Activated B cell treated with CpG ODN at 0.5 μM for 24 hours (primary cell): ENCODE results near the gene CDKAL1. TPM values are rescaled to one million over a fixed set of nuclear protein-coding genes. Genes with fewer than 3 reads are reported as not detected.

Experiments
- ATAC-seq: fragments of 200-7000 bp; cut with Tn5 transposase; one replicate; pipeline ENCODE4 v1.10.0; 2021; ENCODE audit warnings: low read depth, mild to moderate bottlenecking, moderate library complexity
- CTCF ChIA-PET: fragments of 350-600 bp; sonication (Branson Sonifier 250); formaldehyde crosslinking; loops from one replicate; lab custom pipeline; 2021; ENCODE audit warnings: antibody characterized with exemption; lab: Charles Lee
- POLR2A ChIA-PET: fragments of 350-600 bp; sonication (Branson Sonifier 250); formaldehyde crosslinking; loops from one replicate; lab custom pipeline; 2021; ENCODE audit warnings: antibody characterized with exemption; lab: Charles Lee
- DNase-seq: peaks from one replicate; pipeline ENCODE4 v3.0.0; 2022
- H3K27ac Mint-ChIP-seq: one replicate; pipeline ENCODE4 v1.8.0; 2020; ENCODE audit warnings: mixed read lengths
- H3K27me3 Mint-ChIP-seq: one replicate; pipeline ENCODE4 v1.8.0; 2021; ENCODE audit warnings: mixed read lengths
- H3K36me3 Mint-ChIP-seq: one replicate; pipeline ENCODE4 v1.8.0; 2021; ENCODE audit warnings: low read depth, mixed read lengths
- H3K4me1 Mint-ChIP-seq: one replicate; pipeline ENCODE4 v1.8.0; 2021; ENCODE audit warnings: mixed read lengths
- H3K4me3 Mint-ChIP-seq: one replicate; pipeline ENCODE4 v1.8.0; 2020; ENCODE audit warnings: mild to moderate bottlenecking, mixed read lengths
- H3K9me3 Mint-ChIP-seq: one replicate; pipeline ENCODE4 v1.8.0; 2020; ENCODE audit warnings: mixed read lengths
- intact Hi-C: fragments of 100-400 bp; cut with micrococcal nuclease; formaldehyde crosslinking; loops from one replicate; pipeline ENCODE4 v1.15.1; 2024
- total RNA-seq: library from RNA; stranded (reverse); gene quantifications from 2 replicates; pipeline ENCODE4 v1.2.3, GENCODE V29; 2022
- TF ChIP-seq, protein P1 (sequence below): fragments of 200-600 bp; IDR thresholded peaks from one replicate; pipeline ENCODE4 v1.8.0; 2022; ENCODE audit warnings: antibody characterized with exemption, mild to moderate bottlenecking

The CDKAL1 gene
- total RNA-seq, 1 donor from 2014 or later, result 31.9 TPM

DNA sequence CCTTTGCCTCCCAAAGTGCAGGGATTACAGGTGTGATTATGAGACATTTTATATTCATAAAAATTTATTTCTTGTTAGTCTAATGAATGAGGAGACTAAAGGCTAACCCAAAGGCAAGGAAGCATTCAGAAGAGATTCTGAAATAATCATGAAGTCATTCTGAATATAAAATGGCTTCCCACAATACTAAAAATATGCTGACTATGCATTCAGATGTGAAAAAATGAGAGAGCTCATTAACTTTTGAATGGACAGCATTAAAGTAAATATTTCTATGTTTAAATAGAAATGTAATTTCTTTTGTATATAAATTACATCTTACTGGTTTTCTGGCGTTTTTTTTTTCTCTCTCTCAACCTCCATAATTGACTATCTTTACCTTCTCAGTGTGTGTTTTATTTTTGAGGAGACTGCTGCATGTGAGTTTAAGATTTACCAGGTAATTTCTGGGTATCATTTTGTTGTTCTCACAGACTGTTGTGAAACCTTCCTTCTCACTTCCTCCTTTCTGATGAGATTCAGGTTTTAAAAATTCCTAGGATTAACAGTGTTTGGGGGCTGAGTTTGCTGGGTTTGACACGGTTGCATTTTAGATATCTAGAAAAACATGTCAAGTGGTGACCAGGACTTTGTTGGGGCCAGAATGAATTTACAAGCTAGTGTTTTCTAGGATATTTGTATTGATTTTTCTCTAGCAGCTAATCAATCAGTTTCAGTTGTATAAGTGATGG, 316.6 kb downstream of the CDKAL1 start:
- CTCF ChIA-PET, result no interaction called here
- TF ChIP-seq, protein P1, sequence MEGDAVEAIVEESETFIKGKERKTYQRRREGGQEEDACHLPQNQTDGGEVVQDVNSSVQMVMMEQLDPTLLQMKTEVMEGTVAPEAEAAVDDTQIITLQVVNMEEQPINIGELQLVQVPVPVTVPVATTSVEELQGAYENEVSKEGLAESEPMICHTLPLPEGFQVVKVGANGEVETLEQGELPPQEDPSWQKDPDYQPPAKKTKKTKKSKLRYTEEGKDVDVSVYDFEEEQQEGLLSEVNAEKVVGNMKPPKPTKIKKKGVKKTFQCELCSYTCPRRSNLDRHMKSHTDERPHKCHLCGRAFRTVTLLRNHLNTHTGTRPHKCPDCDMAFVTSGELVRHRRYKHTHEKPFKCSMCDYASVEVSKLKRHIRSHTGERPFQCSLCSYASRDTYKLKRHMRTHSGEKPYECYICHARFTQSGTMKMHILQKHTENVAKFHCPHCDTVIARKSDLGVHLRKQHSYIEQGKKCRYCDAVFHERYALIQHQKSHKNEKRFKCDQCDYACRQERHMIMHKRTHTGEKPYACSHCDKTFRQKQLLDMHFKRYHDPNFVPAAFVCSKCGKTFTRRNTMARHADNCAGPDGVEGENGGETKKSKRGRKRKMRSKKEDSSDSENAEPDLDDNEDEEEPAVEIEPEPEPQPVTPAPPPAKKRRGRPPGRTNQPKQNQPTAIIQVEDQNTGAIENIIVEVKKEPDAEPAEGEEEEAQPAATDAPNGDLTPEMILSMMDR, result no peak
- intact Hi-C loops, result no loop called here
- peaks cover 28% of the 10 kb centered on the region for H3K36me3 Mint-ChIP-seq
- no peaks in the 10 kb centered on the region for H3K4me1 Mint-ChIP-seq
- H3K27me3 Mint-ChIP-seq, result no peaks in the 10 kb centered on the region
- H3K27ac Mint-ChIP-seq, result no peak overlapping the region
- no peak overlapping the region for H3K4me3 Mint-ChIP-seq
- ATAC-seq, result no peak
- DNase-seq, result no peak
- no peaks in the 10 kb centered on the region for H3K9me3 Mint-ChIP-seq
- POLR2A ChIA-PET, result no interaction called here

DNA sequence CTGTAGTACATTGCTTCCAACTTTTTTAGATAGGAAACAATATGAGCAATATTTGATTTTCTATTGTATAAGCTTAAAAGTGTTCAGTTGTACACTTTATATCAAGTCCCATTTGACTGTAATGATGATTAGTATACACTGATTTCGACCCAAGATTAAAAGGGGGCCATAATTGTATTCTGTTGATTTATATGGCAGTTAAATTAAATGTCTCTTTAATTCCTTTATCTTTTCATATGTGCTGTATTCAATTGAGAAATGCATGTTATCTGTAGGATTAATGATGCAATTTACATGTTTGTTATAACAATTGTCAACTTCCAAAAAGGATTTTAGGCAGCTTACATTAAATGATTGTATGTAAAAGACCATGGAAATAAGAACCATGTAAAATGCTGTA, 317.5 kb downstream of the CDKAL1 start:
- Mint-ChIP-seq H3K27ac (no peak overlapping the region), H3K4me1 (no peaks in the 10 kb centered on the region), H3K27me3 (no peaks in the 10 kb centered on the region), H3K9me3 (no peaks in the 10 kb centered on the region), H3K4me3 (no peak overlapping the region), H3K36me3 (peaks cover 25% of the 10 kb centered on the region)
- ChIA-PET CTCF (no interaction called here), POLR2A (no interaction called here)
- ATAC-seq (no peak), DNase-seq (no peak)
- TF ChIP-seq, protein P1, result no peak
- intact Hi-C loops, result no loop called here

DNA sequence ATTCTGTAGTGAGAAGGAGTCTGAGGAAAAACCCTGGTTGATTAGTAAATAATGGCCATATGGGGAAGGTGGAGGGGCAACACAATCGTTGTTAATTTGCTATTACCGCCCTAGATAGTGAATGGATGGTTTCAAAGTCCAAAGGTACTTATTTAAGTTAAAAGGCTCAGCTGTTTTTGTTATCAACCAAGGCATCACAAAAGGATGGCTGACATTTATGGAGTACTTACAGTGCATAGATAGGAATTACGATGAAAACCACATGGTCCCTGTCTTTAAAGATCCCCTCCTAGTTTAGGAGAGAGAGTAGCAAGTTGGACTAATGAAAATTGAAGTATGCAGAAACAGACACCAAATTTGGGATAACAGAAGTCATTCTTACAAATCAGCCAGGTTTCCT, 319.6 kb downstream of the CDKAL1 start:
- intact Hi-C loops, result no loop called here
- no peak for ATAC-seq
- H3K36me3 Mint-ChIP-seq, result peaks cover 13% of the 10 kb centered on the region

DNA sequence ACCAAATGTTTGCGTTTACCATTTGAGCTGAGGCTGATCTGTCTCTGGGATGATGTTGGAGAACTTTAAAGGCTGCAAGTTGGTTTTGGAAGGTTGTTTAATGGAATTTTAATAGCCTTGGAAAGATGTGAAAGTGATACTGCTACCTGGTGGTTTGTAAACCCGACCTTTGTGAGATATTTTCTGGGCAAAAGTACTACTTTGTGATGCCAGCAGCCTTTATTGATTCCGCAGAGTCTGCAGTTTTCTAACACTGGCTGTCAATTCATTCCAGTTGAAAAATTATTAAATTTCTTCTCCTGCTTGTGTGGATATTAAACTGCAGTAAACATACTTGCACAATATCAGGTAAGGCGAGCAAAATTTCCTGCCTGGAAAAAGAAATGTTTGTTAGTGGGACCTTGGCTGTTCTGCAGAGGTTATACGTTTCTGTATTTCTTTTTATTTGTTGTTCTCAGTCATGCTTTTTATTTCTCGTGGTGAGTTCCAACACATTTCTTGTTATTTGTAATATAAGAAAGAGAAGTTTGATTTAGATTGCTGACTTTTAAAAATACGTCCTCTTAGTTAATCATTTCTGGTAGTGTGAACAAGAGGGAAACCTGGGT, 322.5 kb downstream of the CDKAL1 start:
- Mint-ChIP-seq H3K4me3 (no peak overlapping the region), H3K9me3 (no peaks in the 10 kb centered on the region), H3K4me1 (no peaks in the 10 kb centered on the region), H3K27me3 (no peaks in the 10 kb centered on the region), H3K27ac (no peak overlapping the region), H3K36me3 (peaks cover 10% of the 10 kb centered on the region)
- ATAC-seq, result no peak
- TF ChIP-seq, protein P1, result no peak
- intact Hi-C loops, result no loop called here
- ChIA-PET POLR2A (no interaction called here), CTCF (no interaction called here)
- DNase-seq, result no peak

More for the DNA sequence above, 319.6 kb downstream of the CDKAL1 start:
- no peaks in the 10 kb centered on the region for H3K9me3 Mint-ChIP-seq
- H3K4me3 Mint-ChIP-seq, result no peak overlapping the region
- H3K4me1 Mint-ChIP-seq, result no peaks in the 10 kb centered on the region
- ChIA-PET POLR2A (no interaction called here), CTCF (no interaction called here)
- no peaks in the 10 kb centered on the region for H3K27me3 Mint-ChIP-seq
- TF ChIP-seq, protein P1, result no peak
- no peak overlapping the region for H3K27ac Mint-ChIP-seq
- no peak for DNase-seq

DNA sequence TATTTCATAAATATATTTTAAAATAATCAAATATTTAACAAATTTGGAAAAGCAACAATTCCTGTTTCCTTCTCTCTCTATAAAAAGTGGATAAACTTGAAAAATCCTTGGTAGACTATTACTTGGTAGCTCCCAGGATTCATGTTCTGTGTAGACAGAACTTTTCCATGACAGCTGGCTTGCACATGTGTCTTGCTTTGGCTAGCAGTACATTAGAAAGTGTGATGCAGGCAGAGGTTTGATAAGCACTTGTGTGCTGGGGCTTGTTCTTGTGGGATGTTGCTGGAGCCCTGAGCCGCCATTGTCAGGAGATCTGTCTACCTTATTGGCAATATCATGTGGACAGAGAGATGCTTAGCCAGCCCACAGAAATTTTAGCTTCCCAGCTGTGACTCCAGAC, 327.2 kb downstream of the CDKAL1 start:
- H3K9me3 Mint-ChIP-seq, result no peaks in the 10 kb centered on the region
- ChIA-PET POLR2A (no interaction called here), CTCF (no interaction called here)
- TF ChIP-seq, protein P1, result no peak
- no peaks in the 10 kb centered on the region for H3K27me3 Mint-ChIP-seq
- H3K36me3 Mint-ChIP-seq, result peaks cover 3% of the 10 kb centered on the region
- intact Hi-C loops, result no loop called here
- H3K4me3 Mint-ChIP-seq, result no peak overlapping the region
- H3K4me1 Mint-ChIP-seq, result no peaks in the 10 kb centered on the region
- ATAC-seq, result no peak
- H3K27ac Mint-ChIP-seq, result no peak overlapping the region
- no peak for DNase-seq
